GM12878 (cell line): ENCODE results near the gene TANK. TPM values are rescaled to one million over a fixed set of nuclear protein-coding genes. Genes with fewer than 3 reads are reported as not detected.

Experiments used
- ATAC-seq: fragments of 200-7000 bp; cut with Tn5 transposase; 3 replicates; pipeline ENCODE4 v1.9.1; 2020; ENCODE audit warnings: mild to moderate bottlenecking, moderate library complexity
- BruUV-seq: library from RNA; stranded (reverse); fragments of 400-500 nt; replicated peaks from 2 replicates; lab custom pipeline; 2021; lab: Mats Ljungman, UMichigan
- CTCF ChIA-PET: fragments of 300-600 bp; sonication (Branson Sonifier 250); formaldehyde crosslinking; extraction: SDS; loops from one replicate; lab custom pipeline; 2021; ENCODE audit warnings: inconsistent platforms; lab: Yijun Ruan, JAX
- POLR2A ChIA-PET: fragments of 350-600 bp; formaldehyde crosslinking; extraction: SDS; loops from one replicate; lab custom pipeline; 2021; ENCODE audit warnings: inconsistent platforms; lab: Charles Lee
- RAD21 ChIA-PET: fragments of 300-600 bp; sonication (Branson Sonifier 250); formaldehyde crosslinking; loops from one replicate; lab custom pipeline; 2023; ENCODE audit warnings: antibody characterized with exemption; ENCODE audit not compliant: unreplicated experiment; lab: Charles Lee
- SMC1A ChIA-PET: fragments of 300-600 bp; sonication (Branson Sonifier 250); formaldehyde crosslinking; loops from one replicate; lab custom pipeline; 2023; ENCODE audit not compliant: unreplicated experiment, uncharacterized antibody; lab: Charles Lee
- DNase-seq: peaks from one replicate; pipeline ENCODE4 v3.0.0-alpha.2; 2011; ENCODE audit warnings: low read depth, low spot score
- FAIRE-seq: peaks from 3 replicates; lab custom pipeline; 2011; peaks lifted over from hg19 to GRCh38; lab: Jason Lieb, UNC
- H2AFZ ChIP-seq: 2 replicates; pipeline ENCODE4 v1.6.0; 2011; ENCODE audit warnings: low read depth, low read length, control low read depth; ENCODE audit not compliant: control insufficient read depth
- H3K27ac ChIP-seq: 2 replicates; pipeline ENCODE4 v1.5.1; 2011; ENCODE audit warnings: control low read depth; ENCODE audit not compliant: control insufficient read depth, insufficient read depth
- H3K27me3 ChIP-seq, 2 experiments: replicated peaks in 1 of 2; 2 replicates each; pipeline versions ENCODE4 v1.6.0 to v1.6.1; 2011; ENCODE audit warnings: low read length in 1 of 2; ENCODE audit not compliant: control insufficient read depth in 2 of 2, insufficient read depth in 2 of 2
- H3K36me3 ChIP-seq, 2 experiments: 2 replicates each; pipeline ENCODE4 v1.5.1; 2011; ENCODE audit warnings: low read length in 1 of 2; ENCODE audit not compliant: control insufficient read depth in 2 of 2, insufficient read depth in 2 of 2
- H3K4me1 ChIP-seq: 2 replicates; pipeline ENCODE4 v1.6.1; 2011; ENCODE audit warnings: mild to moderate bottlenecking, low read length, moderate library complexity, mixed read lengths; ENCODE audit not compliant: control insufficient read depth, insufficient read depth
- H3K4me2 ChIP-seq: 2 replicates; pipeline ENCODE4 v1.6.0; 2011; ENCODE audit warnings: control low read depth; ENCODE audit not compliant: control insufficient read depth, insufficient read depth
- H3K4me3 ChIP-seq: fragments of 200-600 bp; sonication (generic); 2 replicates; pipeline ENCODE4 v1.5.1; 2016
- H3K79me2 ChIP-seq: 2 replicates; pipeline ENCODE4 v1.6.0; 2011; ENCODE audit warnings: low read length; ENCODE audit not compliant: control insufficient read depth, insufficient read depth
- H3K9ac ChIP-seq: 2 replicates; pipeline ENCODE4 v1.8.0; 2011; ENCODE audit warnings: low read length, control low read depth, mixed read lengths; ENCODE audit not compliant: control insufficient read depth, insufficient read depth
- H3K9me3 ChIP-seq: replicated peaks from 3 replicates; pipeline ENCODE4 v1.5.1; 2011; ENCODE audit warnings: mild to moderate bottlenecking, low read length; ENCODE audit not compliant: control insufficient read depth, insufficient read depth
- H4K20me1 ChIP-seq: 2 replicates; pipeline ENCODE4 v1.6.0; 2011; ENCODE audit not compliant: control insufficient read depth, insufficient read depth
- CBFB ChIP-seq: IDR thresholded peaks from 2 replicates; pipeline ENCODE4 v1.6.1; 2016; ENCODE audit warnings: antibody characterized with exemption, low read depth
- CHD4 ChIP-seq: fragments of 200-600 bp; sonication (generic); IDR thresholded peaks from 2 replicates; pipeline ENCODE4 v1.6.1; 2016; ENCODE audit warnings: mild to moderate bottlenecking
- EGR1 ChIP-seq, 2 experiments: IDR thresholded peaks; 1 replicate in 1 of 2; 2 replicates in 1 of 2; pipeline ENCODE4 v1.6.1; 2011 to 2012; ENCODE audit warnings: low read depth in 2 of 2, low read length in 2 of 2, borderline replicate concordance in 1 of 2, mild to moderate bottlenecking in 1 of 2, moderate library complexity in 1 of 2
- JUND ChIP-seq: IDR thresholded peaks from 2 replicates; pipeline ENCODE4 v1.6.1; 2012; ENCODE audit warnings: low read depth, mild to moderate bottlenecking, low read length, improper control_type of control experiment, moderate library complexity
- MAX ChIP-seq: IDR thresholded peaks from 2 replicates; pipeline ENCODE4 v1.6.1; 2012; ENCODE audit warnings: low read depth, low read length, improper control_type of control experiment
- MYB ChIP-seq: fragments of 150-350 bp; IDR thresholded peaks from 2 replicates; pipeline ENCODE4 v1.6.1; 2014; ENCODE audit warnings: mild to moderate bottlenecking, low read depth, low read length, borderline replicate concordance
- NFIC ChIP-seq: IDR thresholded peaks from 2 replicates; pipeline ENCODE4 v1.6.1; 2012; ENCODE audit warnings: low read depth, mild to moderate bottlenecking, inconsistent platforms, low read length, moderate library complexity
- PML ChIP-seq: IDR thresholded peaks from 2 replicates; pipeline ENCODE4 v1.6.1; 2012; ENCODE audit warnings: low read length, inconsistent platforms
- POLR2AphosphoS5 ChIP-seq: IDR thresholded peaks from 2 replicates; pipeline ENCODE4 v1.6.1; 2011; ENCODE audit warnings: mild to moderate bottlenecking, low read length, inconsistent platforms
- REST ChIP-seq: IDR thresholded peaks from 2 replicates; pipeline ENCODE4 v1.6.1; 2012; ENCODE audit warnings: mild to moderate bottlenecking, low read depth, low read length
- ZNF687 ChIP-seq: fragments of 450-650 bp; IDR thresholded peaks from 2 replicates; pipeline ENCODE4 v1.6.1; 2017; ENCODE audit warnings: mild to moderate bottlenecking, moderate library complexity
- WGBS: methylation state at CpG from one replicate; pipeline ENCODE4 v1.1.6; 2016; ENCODE audit warnings: low lambda C conversion rate; ENCODE audit not compliant: insufficient replicate concordance, insufficient coverage; ENCODE audit errors: missing lambda C conversion rate; 5-methylcytosine and 5-hydroxymethylcytosine counted together
- in situ Hi-C: fragments of 300-500 bp; cut with MboI; formaldehyde crosslinking; loops from 9 replicates; pipeline ENCODE4 v1.14.3; 2018; ENCODE audit warnings: mixed read lengths
- intact Hi-C: fragments of 100-400 bp; cut with micrococcal nuclease; formaldehyde crosslinking; loops from one replicate; pipeline ENCODE4 v1.14.2; 2022; ENCODE audit not compliant: unreplicated experiment
- polyA plus RNA-seq, 11 experiments: library from polyadenylated mRNA; depleted of rRNA in 4 of 11; unstranded in 6 of 11; stranded (reverse) in 5 of 11; fragments of >200 nt; fragmentation: Nextera tagmentation in 4 of 11; fragmentation: Illumina TruSeq in 1 of 11; extraction: Ambion mirVana in 4 of 11; extraction: Trizol in 1 of 11; gene quantifications; 1 replicate in 1 of 11; 2 replicates in 10 of 11; pipeline versions ENCODE4 v1.2.1 to v1.2.3, GENCODE V29; 2011 to 2016; ENCODE audit warnings: inconsistent platforms in 2 of 11, missing spikeins in 2 of 11, low read depth in 1 of 11
- total RNA-seq, 4 experiments: library from RNA; depleted of rRNA in 3 of 4; stranded (reverse); fragments of >200 nt in 3 of 4; fragmentation: Illumina TruSeq in 1 of 4; extraction: Trizol in 1 of 4; gene quantifications; 2 replicates each; pipeline versions ENCODE4 v1.2.1 to v1.2.3, GENCODE V29; 2013 to 2021

Gene TANK
- total and polyA plus RNA-seq, 10 of the 15 experiments (the other 5 are each of a cell fraction or from before 2014, with no cell fraction given), result 48.6 to 127 (median 103) TPM

- TF ChIP-seq CHD4, result no peak
These were observed 74.4 kb downstream of the TANK start (continued) for GRCh38 chr2:161234627-161235026.

- WGBS, result 22% methylated on average over 47 of the region's 49 CpGs
- BruUV-seq, result no TSS peak
- no peak for TF ChIP-seq JUND
- no peak; a peak in 1 of 3 replicates for TF ChIP-seq EGR1 (IDR thresholded peaks at IDR 0.05; ENCODE audit: borderline replicate concordance in 1 of 2, low read depth in 2 of 2, low read length in 2 of 2)
- TF ChIP-seq PML, result 0 out of 2 replicates have a peak, but pooled peaks have one; percentile 5
- no peak for TF ChIP-seq POLR2AphosphoS5
- TF ChIP-seq MYB, result no peak
- TF ChIP-seq CBFB, result no peak
- TF ChIP-seq REST, result no peak
- no peak for TF ChIP-seq CHD4
- no peak for TF ChIP-seq NFIC
- no peak for TF ChIP-seq MAX
- 0 out of 2 replicates have a peak, but pooled peaks have one; percentile 17 for TF ChIP-seq ZNF687
These were observed 77.4 kb downstream of the TANK start for GRCh38 chr2:161237392-161238264.

More at GRCh38 chr2:161237392-161238264, 77.4 kb downstream of the TANK start:
- DNase-seq (no peak), ATAC-seq (peak; percentile 77), FAIRE-seq (no peak)
- Histone ChIP-seq H3K36me3 (peaks cover 1 to 2% of the 10 kb centered on the region in 2 experiments; a peak in 3 of 4 replicates), H3K4me1 (peaks cover 10% of the 10 kb centered on the region), H4K20me1 (no peaks in the 10 kb centered on the region), H3K79me2 (no peaks in the 10 kb centered on the region), H3K27ac (no peak overlapping the region; the same call in 1 of the 2 replicates), H3K4me2 (peak overlapping the region; percentile 96), H3K27me3 (no peaks in the 10 kb centered on the region), H3K9ac (peak overlapping the region; percentile 61), H3K9me3 (no peaks in the 10 kb centered on the region), H3K4me3 (peak overlapping the region; percentile 76), H2AFZ (peak overlapping the region; percentile 45)
- POLR2A ChIA-PET, result interaction anchor here (0.6 to 1.4 kb wide), 6 partner anchors 11 to 348 kb away, joined by 3 to 4 read pairs (median 4); no protein-coding TSS in a partner anchor
- intact Hi-C loops (no loop called here), in situ Hi-C loops (no loop called here)
- SMC1A ChIA-PET, result interaction anchor here (0.8 to 1.6 kb wide), 7 partner anchors 9 to 34 kb away, joined by 3 to 8 read pairs (median 4); no protein-coding TSS in a partner anchor
- CTCF ChIA-PET, result interaction anchor here (0.7 to 1.9 kb wide), 5 partner anchors 9 to 183 kb away, joined by 3 to 19 read pairs (median 7); no protein-coding TSS in a partner anchor
- RAD21 ChIA-PET, result interaction anchor here (0.9 to 1.6 kb wide), 4 partner anchors 8 to 174 kb away, joined by 3 to 6 read pairs (median 4); no protein-coding TSS in a partner anchor
